NAMALWA (cell line): ENCODE data around the gene DENND5A.
"Not testable (repeated sequence)": the region's sequence is repeated elsewhere in the genome, so short reads cannot be mapped to it uniquely, and the experiment has no call there.

ENCODE experiments used
- DNase-seq: peaks from one replicate; pipeline ENCODE4 v3.0.0-alpha.2; 2015; ENCODE audit warnings: low spot score

Gene DENND5A

GRCh38 chr11:9176136-9176535, 89.0 kb downstream of the DENND5A start:
- DNase-seq: no peak

GRCh38 chr11:9172389-9172788, 92.8 kb downstream of the DENND5A start:
- DNase-seq: no peak

- DNase-seq: no peak
Observed at GRCh38 chr11:9170450-9170849, 94.7 kb downstream of the DENND5A start.

GRCh38 chr11:9169595-9170295, 95.4 kb downstream of the DENND5A start:
- DNase-seq: no peak

- DNase-seq: not testable (repeated sequence)
Observed at GRCh38 chr11:9161991-9162390, 103.2 kb downstream of the DENND5A start.

GRCh38 chr11:9160166-9160565, 105.0 kb downstream of the DENND5A start:
- no peak for DNase-seq

DNA sequence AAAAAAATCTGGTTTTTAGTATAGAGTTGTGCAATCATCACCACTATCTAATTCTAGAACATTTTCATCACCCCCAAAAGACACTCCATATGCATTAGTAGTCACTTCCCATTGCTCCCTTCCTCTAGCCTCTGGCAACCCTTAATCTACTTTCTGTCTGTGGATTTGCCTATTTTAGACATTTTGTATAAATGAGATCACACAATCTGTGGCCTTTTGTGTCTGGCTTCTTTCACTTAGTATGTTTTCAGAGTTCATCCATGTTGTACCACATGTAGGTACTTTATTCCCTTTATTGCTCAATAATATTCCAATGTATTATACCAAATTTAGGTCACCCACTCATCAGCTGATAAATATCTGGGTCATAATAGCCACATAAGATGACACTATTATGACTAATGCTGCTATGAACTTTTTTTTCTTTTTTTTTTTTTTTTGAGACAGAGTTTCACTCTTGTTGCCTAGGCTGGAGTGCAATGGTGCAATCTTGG, 106.2 kb downstream of the DENND5A start:
- no peak for DNase-seq

- no peak for DNase-seq
Observed at GRCh38 chr11:9155930-9156329, 109.2 kb downstream of the DENND5A start.

DNA sequence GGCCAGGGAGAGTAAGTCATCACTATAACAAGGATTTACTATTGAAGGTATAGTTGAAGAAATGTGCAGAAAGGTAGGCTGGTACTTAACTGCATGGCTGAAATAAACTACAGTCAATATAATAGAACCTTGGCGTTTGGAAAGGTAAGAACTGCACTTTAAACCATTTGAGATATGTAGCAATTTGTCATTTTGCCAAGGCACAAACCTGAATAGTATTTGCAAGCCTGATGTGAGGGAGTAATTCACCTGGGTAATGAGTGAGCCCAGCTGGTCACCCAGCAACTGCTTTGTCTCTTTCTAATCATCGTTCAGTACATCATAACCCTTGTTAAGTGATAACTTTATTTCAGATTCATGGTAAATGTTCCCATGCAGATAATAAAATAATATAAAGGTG, 111.5 kb downstream of the DENND5A start:
- DNase-seq: no peak

DNA sequence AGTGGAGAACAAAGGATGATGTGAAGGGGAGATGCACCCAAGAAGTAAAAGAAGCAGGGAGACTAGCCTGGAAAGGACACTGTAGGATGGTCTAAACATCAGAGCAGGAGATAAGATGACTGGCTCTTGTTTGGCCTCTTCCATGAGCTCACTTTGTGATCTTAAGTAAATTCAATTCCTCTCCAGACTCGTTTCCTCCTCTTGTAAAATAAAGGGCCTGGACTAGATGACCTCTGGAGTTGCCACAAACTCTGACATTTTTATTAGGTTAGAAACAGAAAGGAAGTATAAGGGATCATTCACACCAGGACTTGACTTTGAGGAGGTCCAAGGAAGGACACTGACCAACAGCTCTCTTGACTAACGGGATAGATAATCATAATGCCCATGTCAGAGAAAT, 113.5 kb downstream of the DENND5A start:
- DNase-seq: no peak

GRCh38 chr11:9150926-9151325, 114.2 kb downstream of the DENND5A start:
- DNase-seq: no peak

GRCh38 chr11:9150501-9150900, 114.6 kb downstream of the DENND5A start:
- no peak for DNase-seq

DNA sequence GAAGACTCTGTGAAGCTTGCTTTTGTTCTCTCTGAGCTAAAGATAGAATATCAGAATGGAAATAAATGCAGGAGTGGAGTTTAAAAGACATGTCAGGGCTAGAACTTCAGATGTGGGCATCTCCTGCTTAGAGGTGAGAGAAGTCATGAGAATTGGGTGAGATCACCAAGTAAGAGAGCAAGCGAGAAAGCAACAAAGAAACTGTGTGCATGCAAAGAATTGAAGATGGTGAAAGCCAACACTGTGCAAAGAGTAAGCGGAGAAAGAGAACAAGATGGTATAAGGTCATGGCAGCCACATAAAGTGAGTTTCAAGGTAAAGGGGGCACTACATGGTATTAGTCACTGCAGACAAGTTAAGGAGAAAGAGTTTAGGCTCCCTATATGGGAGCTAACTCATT, 116.4 kb downstream of the DENND5A start:
- DNase-seq: no peak

DNA sequence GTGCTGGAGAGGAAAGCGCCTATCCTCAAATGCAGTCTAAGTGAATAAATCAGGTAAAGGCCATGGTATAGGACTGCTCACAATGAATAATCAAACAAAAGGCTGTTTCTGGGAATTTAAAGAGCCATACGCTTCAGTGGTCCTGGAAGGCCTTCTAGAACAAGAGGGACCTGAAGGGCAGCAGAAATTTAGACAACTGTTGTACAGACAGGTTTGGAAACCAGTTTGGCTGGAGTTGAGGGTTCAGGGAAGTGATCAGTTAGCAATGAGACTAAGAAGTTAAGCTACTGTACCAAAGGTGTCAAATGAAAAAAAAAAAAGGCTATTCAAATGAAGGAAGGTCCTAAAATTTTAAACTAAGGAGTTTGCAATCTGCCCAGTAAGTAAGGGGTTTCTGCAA, 117.1 kb downstream of the DENND5A start:
- DNase-seq: no peak

- DNase-seq: no peak
Observed at GRCh38 chr11:9146477-9146876, 118.7 kb downstream of the DENND5A start.

GRCh38 chr11:9145283-9145682, 119.9 kb downstream of the DENND5A start:
- no peak for DNase-seq

- DNase-seq: no peak
Observed at GRCh38 chr11:9144828-9145227, 120.3 kb downstream of the DENND5A start.

GRCh38 chr11:9143721-9144120, 121.4 kb downstream of the DENND5A start:
- no peak for DNase-seq

GRCh38 chr11:9142732-9143131, 122.4 kb downstream of the DENND5A start:
- DNase-seq: no peak

DNA sequence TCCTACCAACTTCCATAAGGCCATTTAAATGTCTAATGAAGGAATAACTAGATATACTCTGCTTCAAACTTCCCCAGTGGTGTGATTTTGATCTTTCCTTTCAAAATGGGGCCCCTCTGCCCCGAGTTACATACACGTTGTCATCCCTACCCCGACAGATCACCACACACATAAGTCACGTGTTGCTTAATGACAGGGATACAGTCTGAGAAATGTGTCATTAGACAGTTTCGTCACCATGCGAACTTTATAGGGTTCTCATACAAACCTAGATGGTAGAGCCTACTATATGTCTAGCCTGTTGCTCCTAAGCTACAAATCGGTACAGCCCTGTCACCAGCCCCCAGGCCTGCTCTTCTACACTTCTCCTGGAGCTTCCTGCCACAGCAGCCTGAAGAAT, 124.0 kb downstream of the DENND5A start:
- DNase-seq: no peak

DNA sequence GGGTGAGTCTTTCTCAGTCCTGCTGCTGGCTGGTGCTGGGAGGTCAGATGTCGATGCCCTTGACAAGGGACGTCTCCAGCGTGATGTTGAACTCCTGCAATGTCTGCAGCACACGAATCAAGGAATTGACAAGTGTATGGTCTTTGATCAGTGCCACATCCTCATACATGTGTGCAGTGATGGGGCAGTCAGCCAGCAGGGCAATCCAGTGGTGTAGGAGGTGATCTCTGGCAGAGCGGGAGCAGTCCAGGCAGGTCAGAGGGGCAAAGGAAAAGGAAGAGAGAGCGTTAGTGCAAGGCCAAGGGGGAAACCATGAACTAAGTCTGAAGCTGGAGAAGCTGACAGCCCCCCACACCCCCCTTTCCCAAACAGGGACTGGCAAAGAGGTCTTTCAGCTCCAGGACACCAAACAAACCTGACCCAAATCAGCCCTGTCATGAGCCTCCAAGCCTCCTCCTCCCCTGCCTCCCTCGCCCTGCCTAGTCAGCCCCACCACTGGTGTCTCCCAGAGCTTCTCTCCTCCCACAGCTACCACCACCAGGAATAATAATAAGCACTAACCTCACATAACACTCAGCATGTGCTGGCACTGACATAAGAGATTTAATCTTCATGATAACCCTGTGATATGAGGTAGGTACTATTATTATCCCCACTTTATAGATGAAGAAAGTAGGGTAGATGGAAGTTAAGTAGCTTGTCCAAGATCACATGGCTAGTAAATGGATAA, 125.4 kb downstream of the DENND5A start:
- no peak for DNase-seq

- DNase-seq: no peak
Observed at GRCh38 chr11:9138612-9139579, 126.3 kb downstream of the DENND5A start.

GRCh38 chr11:9138133-9138453, 127.1 kb downstream of the DENND5A start:
- DNase-seq: no peak
